Activated CD8-positive, alpha-beta T cell treated with anti-CD3 and anti-CD28 coated beads for 36 hours (primary cell): ENCODE results near the gene NDUFS4. TPM values are rescaled to one million over a fixed set of nuclear protein-coding genes. Genes with fewer than 3 reads are reported as not detected.

Experiments used
- ATAC-seq: fragments of 200-7000 bp; cut with Tn5 transposase; one replicate; pipeline ENCODE4 v1.10.0; 2021; ENCODE audit warnings: mild to moderate bottlenecking, moderate library complexity
- CTCF ChIA-PET: fragments of 350-600 bp; sonication (Branson Sonifier 250); formaldehyde crosslinking; loops from one replicate; lab custom pipeline; 2021; ENCODE audit warnings: antibody characterized with exemption; lab: Charles Lee
- POLR2A ChIA-PET: fragments of 350-600 bp; sonication (Branson Sonifier 250); formaldehyde crosslinking; loops from one replicate; lab custom pipeline; 2021; ENCODE audit warnings: antibody characterized with exemption; lab: Charles Lee
- DNase-seq: peaks from one replicate; pipeline ENCODE4 v3.0.0-alpha.2; 2020
- H3K27ac Mint-ChIP-seq: one replicate; pipeline ENCODE4 v1.8.0; 2021; ENCODE audit warnings: mild to moderate bottlenecking, mixed read lengths
- H3K27me3 Mint-ChIP-seq: one replicate; pipeline ENCODE4 v1.8.0; 2021; ENCODE audit warnings: mixed read lengths
- H3K36me3 Mint-ChIP-seq: one replicate; pipeline ENCODE4 v1.8.0; 2021; ENCODE audit warnings: low read depth, mixed read lengths
- H3K4me1 Mint-ChIP-seq: one replicate; pipeline ENCODE4 v1.8.0; 2021; ENCODE audit warnings: low read depth, mixed read lengths
- H3K4me3 Mint-ChIP-seq: one replicate; pipeline ENCODE4 v1.8.0; 2021; ENCODE audit warnings: mild to moderate bottlenecking, moderate library complexity, mixed read lengths
- H3K9me3 Mint-ChIP-seq: one replicate; pipeline ENCODE4 v1.8.0; 2021; ENCODE audit warnings: mixed read lengths
- intact Hi-C: fragments of 100-400 bp; cut with micrococcal nuclease; formaldehyde crosslinking; loops from one replicate; pipeline ENCODE4 v1.10.0; 2022
- total RNA-seq, 2 experiments: library from RNA; stranded (reverse); gene quantifications; one replicate each; pipeline ENCODE4 v1.2.3, GENCODE V29; 2021
- TF ChIP-seq, protein P1 (sequence below): fragments of 200-600 bp; IDR thresholded peaks from one replicate; pipeline ENCODE4 v1.8.0; 2022; ENCODE audit warnings: antibody characterized with exemption, mild to moderate bottlenecking

Gene NDUFS4
- total RNA-seq, 2 experiments from 2014 or later: 69.2 to 72.0 TPM

- Mint-ChIP-seq H3K4me1 (no peaks in the 10 kb centered on the region), H3K4me3 (no peak overlapping the region), H3K36me3 (peaks cover 58% of the 10 kb centered on the region), H3K27me3 (no peaks in the 10 kb centered on the region), H3K9me3 (peaks cover 7% of the 10 kb centered on the region), H3K27ac (no peak overlapping the region)
- ChIA-PET POLR2A (no interaction called here), CTCF (no interaction called here)
- TF ChIP-seq, protein P1, sequence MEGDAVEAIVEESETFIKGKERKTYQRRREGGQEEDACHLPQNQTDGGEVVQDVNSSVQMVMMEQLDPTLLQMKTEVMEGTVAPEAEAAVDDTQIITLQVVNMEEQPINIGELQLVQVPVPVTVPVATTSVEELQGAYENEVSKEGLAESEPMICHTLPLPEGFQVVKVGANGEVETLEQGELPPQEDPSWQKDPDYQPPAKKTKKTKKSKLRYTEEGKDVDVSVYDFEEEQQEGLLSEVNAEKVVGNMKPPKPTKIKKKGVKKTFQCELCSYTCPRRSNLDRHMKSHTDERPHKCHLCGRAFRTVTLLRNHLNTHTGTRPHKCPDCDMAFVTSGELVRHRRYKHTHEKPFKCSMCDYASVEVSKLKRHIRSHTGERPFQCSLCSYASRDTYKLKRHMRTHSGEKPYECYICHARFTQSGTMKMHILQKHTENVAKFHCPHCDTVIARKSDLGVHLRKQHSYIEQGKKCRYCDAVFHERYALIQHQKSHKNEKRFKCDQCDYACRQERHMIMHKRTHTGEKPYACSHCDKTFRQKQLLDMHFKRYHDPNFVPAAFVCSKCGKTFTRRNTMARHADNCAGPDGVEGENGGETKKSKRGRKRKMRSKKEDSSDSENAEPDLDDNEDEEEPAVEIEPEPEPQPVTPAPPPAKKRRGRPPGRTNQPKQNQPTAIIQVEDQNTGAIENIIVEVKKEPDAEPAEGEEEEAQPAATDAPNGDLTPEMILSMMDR: no peak
- no peak for DNase-seq
- no peak for ATAC-seq
- intact Hi-C loops: no loop called here
These were observed 107.2 kb downstream of the NDUFS4 start for GRCh38 chr5:53667621-53668020.

- no peak for DNase-seq
- no peaks in the 10 kb centered on the region for H3K27me3 Mint-ChIP-seq
- CTCF ChIA-PET: no interaction called here
- ATAC-seq: no peak
- POLR2A ChIA-PET: no interaction called here
- intact Hi-C loops: no loop called here
- peaks cover 38% of the 10 kb centered on the region for H3K36me3 Mint-ChIP-seq
- no peaks in the 10 kb centered on the region for H3K9me3 Mint-ChIP-seq
- TF ChIP-seq, protein P1: no peak
- H3K27ac Mint-ChIP-seq: no peak overlapping the region
- no peaks in the 10 kb centered on the region for H3K4me1 Mint-ChIP-seq
- no peak overlapping the region for H3K4me3 Mint-ChIP-seq
These were observed 111.0 kb downstream of the NDUFS4 start for GRCh38 chr5:53671447-53671846.

GRCh38 chr5:53674121-53674520, 113.7 kb downstream of the NDUFS4 start:
- POLR2A ChIA-PET: no interaction called here
- peaks cover 47% of the 10 kb centered on the region for H3K36me3 Mint-ChIP-seq
- no peak for ATAC-seq

DNA sequence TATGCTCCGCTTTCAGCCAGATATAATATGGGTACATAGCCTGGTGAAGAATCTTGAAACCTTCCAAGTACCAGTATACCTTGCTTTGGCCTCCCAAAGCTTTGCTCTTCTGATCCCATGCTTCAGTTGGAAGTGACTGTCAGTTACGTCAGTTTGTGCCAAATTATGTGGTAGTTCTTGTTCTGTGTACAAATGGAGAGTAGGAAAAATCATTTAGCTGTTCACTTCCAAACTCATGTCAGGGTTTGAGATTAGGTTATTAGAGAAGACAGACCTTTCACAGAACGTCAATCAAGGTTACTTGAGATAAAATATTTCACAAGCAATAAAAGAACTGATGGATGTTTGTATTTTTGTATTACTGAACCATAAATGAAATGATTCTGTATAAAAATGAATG, 117.2 kb downstream of the NDUFS4 start:
- intact Hi-C loops: no loop called here
- no peaks in the 10 kb centered on the region for H3K4me1 Mint-ChIP-seq

More at GRCh38 chr5:53674121-53674520, 113.7 kb downstream of the NDUFS4 start:
- Mint-ChIP-seq H3K4me1 (no peaks in the 10 kb centered on the region), H3K9me3 (peaks cover 5% of the 10 kb centered on the region), H3K4me3 (no peak overlapping the region), H3K27me3 (no peaks in the 10 kb centered on the region), H3K27ac (no peak overlapping the region)
- CTCF ChIA-PET: no interaction called here
- intact Hi-C loops: no loop called here
- TF ChIP-seq, protein P1: no peak
- no peak for DNase-seq

DNA sequence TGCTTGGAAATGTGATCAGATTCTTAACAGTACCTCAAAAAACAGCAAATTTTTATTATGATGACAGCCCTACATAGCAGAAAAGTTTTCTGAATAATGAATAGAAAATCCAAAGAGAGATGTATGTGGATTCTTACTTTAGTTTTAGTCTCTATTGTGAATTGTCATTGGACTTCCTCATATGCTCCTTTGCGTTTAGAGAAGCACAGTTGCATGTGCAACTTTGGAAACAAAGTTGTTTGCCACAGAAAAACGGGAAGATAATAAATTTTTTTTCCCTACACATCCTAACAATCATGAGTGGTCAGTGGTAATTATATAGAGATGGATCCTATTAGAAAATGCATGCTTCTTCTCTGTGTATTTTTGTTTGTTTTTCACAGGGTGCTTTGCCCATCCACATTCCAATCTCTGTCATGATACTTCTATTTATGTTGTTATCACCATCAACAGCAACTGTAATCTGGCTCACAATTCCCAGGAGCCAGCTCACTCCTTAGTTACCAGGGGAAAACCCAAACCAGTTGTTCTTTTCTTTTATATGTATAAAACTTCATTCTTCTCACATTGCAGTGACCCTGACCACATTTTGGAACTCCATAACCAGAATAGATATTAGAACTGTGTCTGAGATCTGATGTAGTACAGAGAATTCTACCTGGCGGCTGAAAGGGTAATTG, 118.7 kb downstream of the NDUFS4 start:
- intact Hi-C loops: no loop called here
- H3K27ac Mint-ChIP-seq: no peak overlapping the region
- ChIA-PET CTCF (no interaction called here), POLR2A (no interaction called here)
- ATAC-seq (no peak), DNase-seq (no peak)
- no peaks in the 10 kb centered on the region for H3K4me1 Mint-ChIP-seq
- H3K9me3 Mint-ChIP-seq: peaks cover 19% of the 10 kb centered on the region
- H3K27me3 Mint-ChIP-seq: no peaks in the 10 kb centered on the region
- no peak overlapping the region for H3K4me3 Mint-ChIP-seq
- TF ChIP-seq, protein P1: no peak
- peaks cover 67% of the 10 kb centered on the region for H3K36me3 Mint-ChIP-seq

More for the DNA sequence above, 117.2 kb downstream of the NDUFS4 start:
- ATAC-seq (no peak), DNase-seq (no peak)
- H3K27ac Mint-ChIP-seq: no peak overlapping the region
- peaks cover 60% of the 10 kb centered on the region for H3K36me3 Mint-ChIP-seq
- POLR2A ChIA-PET: no interaction called here
- CTCF ChIA-PET: interaction anchor here (1.3 kb wide), 1 partner anchor 201 kb away, joined by 3 read pairs; no protein-coding TSS in a partner anchor
- H3K9me3 Mint-ChIP-seq: peaks cover 18% of the 10 kb centered on the region
- TF ChIP-seq, protein P1: no peak
- no peak overlapping the region for H3K4me3 Mint-ChIP-seq
- H3K27me3 Mint-ChIP-seq: no peaks in the 10 kb centered on the region
